ENCODE data around the gene NWD2. TPM values are rescaled to one million over a fixed set of nuclear protein-coding genes. Genes with fewer than 3 reads are reported as not detected.

NWD2 gene
- polyA plus RNA-seq, 3 donors = not detected

DNA sequence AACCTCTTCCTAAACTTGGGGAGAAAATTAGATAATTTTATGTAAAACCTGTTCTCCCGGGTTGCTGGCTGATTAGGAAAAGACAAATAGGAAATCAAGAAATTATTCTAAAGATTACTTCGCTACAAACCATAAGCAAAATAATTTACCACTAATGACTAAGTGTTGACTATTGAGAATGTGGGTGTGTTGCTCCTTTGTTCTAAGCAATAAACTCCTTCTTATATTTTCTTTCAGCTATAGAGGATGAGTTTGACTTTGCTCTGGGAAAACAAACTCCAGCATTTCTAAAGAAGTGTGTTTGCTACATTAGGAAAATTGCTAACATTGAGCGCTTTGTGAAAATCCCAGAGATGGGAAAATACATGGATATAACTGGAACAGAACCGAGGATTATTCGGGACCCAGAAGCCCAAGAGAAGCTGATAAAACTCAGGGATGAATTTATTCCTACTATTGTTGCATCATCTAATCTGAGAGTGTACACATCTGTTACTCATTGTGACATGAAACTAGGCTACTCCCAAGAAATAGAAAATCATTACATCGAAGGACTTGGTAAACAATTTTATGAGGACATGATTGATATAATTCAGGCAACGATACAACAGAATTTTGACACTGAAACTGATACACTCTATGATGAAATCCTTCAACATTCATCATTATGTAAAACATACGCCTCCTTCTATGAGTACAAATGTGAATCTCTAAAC, 194.2 kb downstream of the NWD2 start:
- Histone ChIP-seq H3K4me3 (replicated peaks in 1 of 3; ENCODE audit: low read depth in 2 of 3, low read length in 3 of 3) (no peak overlapping the region), H3K9me3 (replicated peaks in 1 of 2; ENCODE audit: control insufficient read depth in 1 of 2, insufficient read depth in 1 of 2, low read length in 2 of 2) (no peaks in the 10 kb centered on the region), H3K27ac (ENCODE audit: low read depth in 1 of 2, low read length in 2 of 2) (no peak overlapping the region), H3K36me3 (replicated peaks in 1 of 2; ENCODE audit: control insufficient read depth in 1 of 2, insufficient read depth in 2 of 2, low read length in 2 of 2) (no peaks in the 10 kb centered on the region), H3K79me2 (ENCODE audit: insufficient read depth, low read length) (no peaks in the 10 kb centered on the region), H3K4me1 (ENCODE audit: control insufficient read depth in 1 of 2, insufficient read depth in 2 of 2, low read length in 2 of 2) (no peaks in the 10 kb centered on the region), H3K4me2 (replicated peaks; ENCODE audit: extremely low read depth, low read length, poor library complexity, severe bottlenecking) (no peak overlapping the region), H3K27me3 (ENCODE audit: control insufficient read depth in 2 of 2, insufficient read depth in 2 of 2, low read length in 2 of 2) (no peaks in the 10 kb centered on the region), H3K9ac (ENCODE audit: insufficient read depth, low read length, poor library complexity, severe bottlenecking) (no peak overlapping the region), H2AFZ (ENCODE audit: insufficient read depth, low read depth, low read length, poor library complexity, severe bottlenecking) (no peak overlapping the region), H4K20me1 (ENCODE audit: insufficient read depth, low read length) (no peaks in the 10 kb centered on the region)
- no peaks in the 10 kb centered on the region for H3K36me3 Mint-ChIP-seq
- no peaks in the 10 kb centered on the region for H3K4me1 Mint-ChIP-seq
- H3K4me3 Mint-ChIP-seq = no peak overlapping the region
- H3K27ac Mint-ChIP-seq = no peak overlapping the region
- intact Hi-C loops (cut with micrococcal nuclease) = no loop called here
- H3K9me3 Mint-ChIP-seq = no peaks in the 10 kb centered on the region
- 80% methylated on average over 1 of the region's 8 CpGs for WGBS (ENCODE audit: insufficient coverage)
- TF ChIP-seq CTCF (IDR thresholded peaks at IDR 0.05) = no peak
- H3K27me3 Mint-ChIP-seq (ENCODE audit: low read depth in 3 of 3) = peaks cover 0 to 3% (median 2%) of the 10 kb centered on the region in 3 donors
- DNase-seq = no peak

- no peak for TF ChIP-seq CTCF (IDR thresholded peaks at IDR 0.05)
Measured at GRCh38 chr4:37439809-37440474, 195.4 kb downstream of the NWD2 start.

More at GRCh38 chr4:37439809-37440474, 195.4 kb downstream of the NWD2 start:
- 97% methylated on average over 4 of the region's 5 CpGs for WGBS (ENCODE audit: insufficient coverage)
- H3K79me2 ChIP-seq (ENCODE audit: insufficient read depth, low read length) = no peaks in the 10 kb centered on the region
- Mint-ChIP-seq H3K36me3 (no peaks in the 10 kb centered on the region), H3K9me3 (peaks cover 0 to 3% (median 0%) of the 10 kb centered on the region in 7 donors), H3K27me3 (ENCODE audit: low read depth in 3 of 3) (peaks cover 0 to 5% (median 3%) of the 10 kb centered on the region in 3 donors), H3K4me1 (no peaks in the 10 kb centered on the region), H3K27ac (no peak overlapping the region), H3K4me3 (no peak overlapping the region)
- no peaks in the 10 kb centered on the region for H3K36me3 ChIP-seq (replicated peaks in 1 of 2; ENCODE audit: control insufficient read depth in 1 of 2, insufficient read depth in 2 of 2, low read length in 2 of 2)
- no peaks in the 10 kb centered on the region for H3K4me1 ChIP-seq (ENCODE audit: control insufficient read depth in 1 of 2, insufficient read depth in 2 of 2, low read length in 2 of 2)
- H3K4me2 ChIP-seq (replicated peaks; ENCODE audit: extremely low read depth, low read length, poor library complexity, severe bottlenecking) = no peak overlapping the region
- no peaks in the 10 kb centered on the region for H3K27me3 ChIP-seq (ENCODE audit: control insufficient read depth in 2 of 2, insufficient read depth in 2 of 2, low read length in 2 of 2)
- no peaks in the 10 kb centered on the region for H3K9me3 ChIP-seq (replicated peaks in 1 of 2; ENCODE audit: control insufficient read depth in 1 of 2, insufficient read depth in 1 of 2, low read length in 2 of 2)
- DNase-seq = no peak
- H4K20me1 ChIP-seq (ENCODE audit: insufficient read depth, low read length) = no peaks in the 10 kb centered on the region
- no peak overlapping the region for H3K4me3 ChIP-seq (replicated peaks in 1 of 3; ENCODE audit: low read depth in 2 of 3, low read length in 3 of 3)
- H2AFZ ChIP-seq (ENCODE audit: insufficient read depth, low read depth, low read length, poor library complexity, severe bottlenecking) = no peak overlapping the region
- no peak overlapping the region for H3K27ac ChIP-seq (ENCODE audit: low read depth in 1 of 2, low read length in 2 of 2)
- intact Hi-C loops (cut with micrococcal nuclease) = no loop called here
- no peak overlapping the region for H3K9ac ChIP-seq (ENCODE audit: insufficient read depth, low read length, poor library complexity, severe bottlenecking)
